AG09319 (cell line): ENCODE measurements around the gene PPT2.
A peak's percentile ranks its signal among the peaks of the same experiment; 100 is the strongest.
"Not testable (repeated sequence)": the region's sequence is repeated elsewhere in the genome, so short reads cannot be mapped to it uniquely, and the experiment has no call there.

ENCODE experiments used
- DNase-seq: peaks from one replicate; pipeline ENCODE4 v3.0.0-alpha.2; 2010; ENCODE audit warnings: low read depth; ENCODE audit errors: extremely low read depth
- TF ChIP-seq, protein P1 (sequence below): IDR thresholded peaks from 2 replicates; pipeline ENCODE4 v1.5.1; 2011; ENCODE audit warnings: low read depth, mild to moderate bottlenecking, inconsistent platforms, low read length, moderate library complexity

Gene PPT2

DNA sequence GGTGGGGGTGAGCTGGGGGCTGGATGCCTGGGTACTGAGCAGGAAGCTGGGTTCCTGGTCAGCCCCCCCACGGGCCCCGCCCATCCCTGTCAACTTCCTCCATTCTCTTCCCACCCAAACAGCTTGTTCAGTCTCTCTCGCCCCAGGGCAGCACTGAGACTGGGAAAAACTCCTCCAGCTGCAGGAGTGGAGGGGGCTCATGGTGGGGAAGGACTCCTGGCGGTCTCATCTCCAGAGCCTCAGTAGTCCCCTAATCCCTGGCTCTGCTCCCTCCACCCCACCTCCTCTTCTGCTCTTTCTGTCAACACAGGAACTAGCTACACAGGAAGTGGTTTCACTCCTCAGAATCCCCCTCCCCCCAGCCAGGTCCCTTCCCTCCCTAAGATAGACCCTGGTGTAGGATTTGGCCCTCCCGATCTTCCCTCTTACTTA is 38.7 kb downstream of the PPT2 start, which contains the start of gene GPSM3:
TSS of gene GPSM3 (minus strand) at position 36 of the 432 bp plus-strand sequence. CDS start 130 bp downstream, outside the sequence.
- TF ChIP-seq, protein P1, sequence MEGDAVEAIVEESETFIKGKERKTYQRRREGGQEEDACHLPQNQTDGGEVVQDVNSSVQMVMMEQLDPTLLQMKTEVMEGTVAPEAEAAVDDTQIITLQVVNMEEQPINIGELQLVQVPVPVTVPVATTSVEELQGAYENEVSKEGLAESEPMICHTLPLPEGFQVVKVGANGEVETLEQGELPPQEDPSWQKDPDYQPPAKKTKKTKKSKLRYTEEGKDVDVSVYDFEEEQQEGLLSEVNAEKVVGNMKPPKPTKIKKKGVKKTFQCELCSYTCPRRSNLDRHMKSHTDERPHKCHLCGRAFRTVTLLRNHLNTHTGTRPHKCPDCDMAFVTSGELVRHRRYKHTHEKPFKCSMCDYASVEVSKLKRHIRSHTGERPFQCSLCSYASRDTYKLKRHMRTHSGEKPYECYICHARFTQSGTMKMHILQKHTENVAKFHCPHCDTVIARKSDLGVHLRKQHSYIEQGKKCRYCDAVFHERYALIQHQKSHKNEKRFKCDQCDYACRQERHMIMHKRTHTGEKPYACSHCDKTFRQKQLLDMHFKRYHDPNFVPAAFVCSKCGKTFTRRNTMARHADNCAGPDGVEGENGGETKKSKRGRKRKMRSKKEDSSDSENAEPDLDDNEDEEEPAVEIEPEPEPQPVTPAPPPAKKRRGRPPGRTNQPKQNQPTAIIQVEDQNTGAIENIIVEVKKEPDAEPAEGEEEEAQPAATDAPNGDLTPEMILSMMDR, result no peak
- DNase-seq, result no peak

DNA sequence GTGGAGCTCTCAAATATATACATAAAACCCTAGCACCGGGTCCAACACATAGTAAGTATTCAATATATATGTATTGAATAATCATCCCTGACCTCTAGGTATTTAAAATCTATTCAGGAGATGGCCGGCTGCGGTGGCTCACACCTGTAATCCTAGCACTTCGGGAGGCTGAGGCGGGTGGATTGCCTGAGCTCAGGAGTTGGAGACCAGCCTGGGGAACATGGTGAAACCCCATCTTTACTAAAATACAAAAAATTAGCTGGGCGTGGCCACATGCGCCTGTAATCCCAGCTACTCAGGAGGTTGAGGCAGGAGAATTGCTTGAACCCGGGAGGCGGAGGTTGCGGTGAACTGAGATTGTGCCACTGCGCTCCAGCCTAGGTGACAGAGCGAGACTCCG is 39.2 kb downstream of the PPT2 start:
- not testable (repeated sequence) for DNase-seq

DNA sequence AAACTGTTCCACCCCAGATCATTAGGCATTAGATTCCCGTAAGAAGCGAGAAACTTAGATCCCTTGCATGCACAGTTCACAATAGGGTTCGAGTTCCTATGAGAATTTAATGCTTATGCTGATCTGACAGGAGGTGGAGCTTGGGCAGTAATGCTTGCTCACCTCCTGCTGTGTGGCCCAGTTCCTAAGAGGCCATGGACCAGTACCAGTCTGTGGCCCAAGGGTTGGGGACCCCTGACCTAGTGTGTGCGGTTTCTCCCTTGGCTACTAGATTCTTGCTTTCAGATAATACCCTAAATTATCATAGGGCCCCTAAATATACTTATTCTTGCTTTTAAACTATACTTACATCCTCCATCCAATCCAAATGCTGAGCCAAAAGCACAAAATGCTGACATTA is 40.4 kb downstream of the PPT2 start:
- TF ChIP-seq, protein P1, result no peak

DNA sequence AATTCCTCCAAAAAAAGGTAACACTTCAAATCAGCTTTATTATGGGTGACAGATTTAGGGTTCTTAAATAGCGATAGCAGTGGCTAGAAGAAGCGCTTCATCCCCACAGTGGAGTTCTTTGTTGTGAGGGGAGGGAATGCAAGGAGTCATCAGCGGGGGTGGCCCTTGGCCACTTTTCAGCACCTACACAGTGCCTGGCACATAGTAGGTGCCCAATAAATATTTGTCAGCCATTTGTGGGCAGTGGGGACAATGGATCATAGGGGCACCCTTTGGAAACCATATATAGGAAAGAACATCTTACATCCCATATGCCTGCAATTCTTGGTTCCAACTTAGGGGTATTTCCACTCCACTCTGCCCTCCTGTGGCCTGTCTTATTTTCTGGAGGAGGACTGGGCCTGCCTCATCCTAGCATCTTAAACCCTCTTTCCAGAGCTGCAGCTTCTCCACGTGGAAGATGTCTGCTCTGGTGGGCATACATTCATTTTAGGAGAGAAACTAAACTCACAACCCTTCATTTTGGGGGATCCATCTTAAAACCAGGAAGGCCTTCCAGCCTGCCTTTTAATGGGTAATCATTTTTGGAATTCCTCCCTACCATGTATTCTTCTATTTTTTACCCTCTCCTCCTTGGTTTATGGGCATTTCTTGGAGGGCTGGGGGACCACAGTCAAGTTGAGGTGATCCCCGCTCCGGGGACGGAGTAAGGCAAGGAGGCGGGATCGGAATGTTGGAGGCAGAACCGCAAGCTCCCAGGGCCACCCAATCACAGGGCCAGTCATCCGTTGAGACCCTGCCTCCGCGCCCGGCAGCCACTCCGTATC is 41.1 kb downstream of the PPT2 start:
- DNase-seq, result peak; percentile 19

More for the DNA sequence above, 40.4 kb downstream of the PPT2 start:
- no peak for DNase-seq

DNA sequence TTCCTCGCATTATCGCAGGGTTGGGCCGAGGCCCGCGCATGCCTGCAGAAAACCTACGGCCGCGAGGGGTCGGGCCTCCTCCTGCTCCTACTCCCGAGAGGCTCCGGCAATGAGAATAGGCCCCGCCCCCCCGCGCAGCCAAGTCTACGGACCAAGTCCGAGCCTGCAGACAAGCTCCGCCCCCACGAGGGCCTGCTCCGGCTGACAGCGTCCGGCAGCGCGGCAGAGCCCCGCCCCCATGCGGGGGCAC is 41.6 kb downstream of the PPT2 start:
- DNase-seq, result peak; percentile 100
- TF ChIP-seq, protein P1, result peak; percentile 32

More for the DNA sequence above, 41.1 kb downstream of the PPT2 start:
- TF ChIP-seq, protein P1, result peak; percentile 57

DNA sequence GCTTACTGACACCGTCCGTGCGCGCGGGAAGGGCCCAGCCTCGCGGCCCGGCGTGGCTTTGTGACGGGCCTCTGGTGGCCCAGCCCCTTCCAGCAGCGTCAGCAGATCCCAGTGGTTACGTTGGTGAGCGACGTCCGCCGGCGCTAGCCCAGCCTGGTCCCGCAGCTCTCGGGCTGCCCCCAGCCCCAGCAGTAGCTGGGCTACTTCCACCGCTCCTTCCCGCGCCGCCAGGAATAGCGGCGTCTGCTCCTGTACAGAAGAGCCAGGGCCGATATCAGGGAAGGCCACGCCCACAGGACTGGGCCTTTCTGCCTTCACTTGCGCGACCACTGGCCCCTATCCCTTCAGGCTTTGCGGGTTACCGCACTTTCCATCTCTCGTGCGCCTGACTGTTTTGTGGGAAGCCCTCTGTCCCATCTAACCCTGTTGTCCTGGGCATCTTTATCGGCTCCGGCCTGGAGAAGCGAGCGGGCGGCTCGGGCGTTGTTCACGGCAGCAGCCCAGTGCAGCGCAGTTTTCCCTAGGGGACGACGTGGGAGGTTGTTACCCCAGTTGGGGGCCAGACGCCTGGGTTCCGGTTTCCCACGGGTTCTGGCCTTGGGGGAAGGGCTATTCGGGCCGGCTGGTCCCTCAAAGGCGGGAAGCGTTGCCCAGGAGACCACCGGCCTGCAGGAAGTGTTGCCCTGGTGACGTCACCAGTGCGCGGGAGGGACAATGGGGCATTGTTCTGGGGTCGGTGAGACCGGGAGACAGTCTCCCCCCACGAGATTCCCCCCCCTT is 42.2 kb downstream of the PPT2 start:
- TF ChIP-seq, protein P1, result no peak

DNA sequence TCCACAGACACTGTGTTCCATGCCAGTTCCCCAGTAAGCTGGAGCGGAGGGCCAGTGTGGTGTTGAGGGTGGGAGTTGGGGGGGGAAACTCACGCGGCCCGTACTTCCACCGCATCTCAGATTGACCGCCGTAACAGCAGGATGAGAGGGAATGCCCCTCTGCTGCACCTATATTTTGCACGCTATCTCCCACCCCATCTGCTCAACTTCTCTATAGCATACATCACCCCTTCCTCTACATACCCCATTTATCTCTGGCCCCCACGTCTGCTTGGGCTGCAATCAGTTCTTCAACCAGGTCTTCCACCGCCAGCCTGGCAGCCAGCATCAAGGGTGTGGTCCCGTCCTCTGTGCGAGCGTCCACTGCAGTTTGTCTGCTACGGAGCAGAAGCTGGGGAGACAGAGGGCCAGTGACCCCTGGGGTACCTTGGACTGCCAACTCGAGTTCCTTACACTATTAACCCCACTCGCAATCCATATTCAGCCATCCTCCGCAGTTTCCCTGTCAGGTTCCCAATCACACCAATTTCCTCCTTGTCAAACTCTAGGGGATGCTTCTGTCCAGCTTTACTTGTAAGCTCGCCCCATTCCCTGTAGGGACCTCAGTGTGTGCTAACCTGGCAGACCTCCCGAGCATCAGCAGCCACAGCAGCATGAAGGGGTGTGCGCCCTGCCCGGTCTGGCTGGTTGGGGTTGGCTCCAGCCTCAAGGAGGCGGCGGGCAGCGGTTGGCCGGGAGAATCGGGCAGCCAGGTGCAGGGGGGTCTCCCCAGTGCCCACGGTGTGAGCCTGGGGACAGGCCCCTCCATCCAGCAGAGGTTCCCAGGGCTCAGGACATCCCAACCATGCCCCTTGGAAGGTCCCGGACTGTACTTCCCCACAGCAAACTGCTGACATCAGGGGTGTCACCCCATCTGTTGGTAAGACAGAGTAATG is 43.0 kb downstream of the PPT2 start:
- TF ChIP-seq, protein P1, result no peak; the same call in 1 of the 2 replicates
- no peak for DNase-seq

More for the DNA sequence above, 42.2 kb downstream of the PPT2 start:
- peak; percentile 59 for DNase-seq
